Adrenal gland (tissue), 12 donors: Measurements from ENCODE around the gene SCN8A. TPM values are rescaled to one million over a fixed set of nuclear protein-coding genes. Genes with fewer than 3 reads are reported as not detected.

Source experiments
- DNase-seq, 7 donors: peaks; one replicate each; pipeline ENCODE4 v3.0.0-alpha.2; 2019 to 2020
- H3K27ac ChIP-seq, 5 donors: fragments of 200-600 bp; sonication (generic) in 4 of 5; 1 replicate in 3 of 5; 2 replicates in 2 of 5; pipeline versions ENCODE4 v1.5.1 to v1.8.0; 2016 to 2020; ENCODE audit warnings: mild to moderate bottlenecking in 1 of 5
- H3K27me3 ChIP-seq: fragments of 200-600 bp; 2 replicates; pipeline ENCODE4 v1.8.0; 2021
- H3K36me3 ChIP-seq, 2 donors: fragments of 200-600 bp; replicated peaks in 1 of 2; 1 replicate in 1 of 2; 2 replicates in 1 of 2; pipeline versions ENCODE4 v1.5.1 to v1.8.0; 2018 to 2022
- H3K4me1 ChIP-seq, 2 donors: fragments of 200-600 bp; replicated peaks in 1 of 2; 1 replicate in 1 of 2; 2 replicates in 1 of 2; pipeline versions ENCODE4 v1.5.1 to v1.8.0; 2018 to 2021
- H3K4me3 ChIP-seq, 4 donors: fragments of 200-600 bp; sonication (generic) in 3 of 4; one replicate each; pipeline ENCODE4 v1.5.1; 2016 to 2018
- H3K9me3 ChIP-seq, 3 donors: fragments of 200-600 bp; sonication (generic) in 1 of 3; replicated peaks in 1 of 3; 1 replicate in 2 of 3; 2 replicates in 1 of 3; pipeline versions ENCODE4 v1.5.1 to v1.8.0; 2016 to 2021
- CTCF ChIP-seq, 6 experiments: fragments of 450-650 bp in 4 of 6; fragments of 200-600 bp in 2 of 6; sonication (generic) in 1 of 6; IDR thresholded peaks; 1 replicate in 5 of 6; 2 replicates in 1 of 6; pipeline versions ENCODE4 v1.5.1 to v1.8.0; 2016 to 2021; ENCODE audit warnings: antibody characterized with exemption in 6 of 6, mild to moderate bottlenecking in 2 of 6, moderate library complexity in 1 of 6
- POLR2A ChIP-seq, 2 donors: fragments of 450-650 bp; IDR thresholded peaks; one replicate each; pipeline ENCODE4 v1.6.1; 2017; ENCODE audit warnings: antibody characterized with exemption in 2 of 2, mild to moderate bottlenecking in 2 of 2, moderate library complexity in 1 of 2
- whole genome bisulfite sequencing, 4 donors: extraction: QIAGEN DNeasy Blood & Tissue Kit in 2 of 4; methylation state at CpG; one replicate each; pipeline versions ENCODE4 v1.1.5 to v1.1.7; 2013 to 2017; 5-methylcytosine and 5-hydroxymethylcytosine counted together
- intact Hi-C, 2 donors: fragments of 100-400 bp; cut with DNase I; formaldehyde crosslinking; loops; one replicate each; pipeline versions ENCODE4 v1.14.1 to v1.15.0; 2022 to 2023
- polyA plus RNA-seq, 3 donors: library from polyadenylated mRNA; stranded (reverse); fragments of 200-250 nt in 2 of 3; fragments of 350-450 nt in 1 of 3; fragmentation: Illumina TruSeq in 1 of 3; extraction: RNeasy Lipid Tissue Mini Kit (QIAGEN cat#74804) in 1 of 3; gene quantifications; one replicate each; pipeline ENCODE4 v1.2.3, GENCODE V29; 2013 to 2014
- total RNA-seq, 9 donors: library from RNA; depleted of rRNA in 4 of 9; stranded (reverse); fragments of >200 nt in 4 of 9; fragments of 120-200 nt in 1 of 9; fragmentation: NEBNext Ultra II Directional in 1 of 9; extraction: Animal tissue kit (Norgen Biotek cat#: 25700) in 1 of 9; gene quantifications; one replicate each; pipeline versions ENCODE4 v1.1.0 to v1.2.4, GENCODE V29; 2013 to 2023
- donor health status: healthy with polysubstance abuse.
- donor health status: Bipolar disorder and iron deficiency.
- donor health status: DM: yes; HTN: yes; CAD: no.
- donor health status: DM: no; HTN: no; CAD: no.
- donor health status: DM: no; HTN: no; CAD: no.
- donor health status: DM: yes; HTN: yes; CAD: no.

The SCN8A gene
- total and polyA plus RNA-seq, 12 donors = 0.69 to 7.0 (median 2.0) TPM

- H3K36me3 ChIP-seq = no peaks in the 10 kb centered on the region
- WGBS, 4 donors = 45 to 53% (median 48%) methylated on average over 10 of the region's 10 CpGs
- H3K4me1 ChIP-seq = no peaks in the 10 kb centered on the region
- no peak overlapping the region for H3K4me3 ChIP-seq
- intact Hi-C loops = no loop called here
- no peak for DNase-seq
- H3K9me3 ChIP-seq = no peaks in the 10 kb centered on the region
- H3K27ac ChIP-seq = no peak overlapping the region
- no peaks in the 10 kb centered on the region for H3K27me3 ChIP-seq
- no peak for TF ChIP-seq POLR2A (IDR thresholded peaks at IDR 0.05)
- TF ChIP-seq CTCF (IDR thresholded peaks at IDR 0.05) = no peak
Measured at GRCh38 chr12:51832354-51833107, 241.5 kb downstream of the SCN8A start.

- H3K4me1 ChIP-seq = no peaks in the 10 kb centered on the region
- H3K9me3 ChIP-seq = no peaks in the 10 kb centered on the region
- TF ChIP-seq CTCF (IDR thresholded peaks at IDR 0.05) (no peak), POLR2A (IDR thresholded peaks at IDR 0.05) (no peak)
- no peaks in the 10 kb centered on the region for H3K36me3 ChIP-seq
- 65 to 75% (median 68%) methylated on average over 12 of the region's 12 CpGs for WGBS, 4 donors
- H3K27me3 ChIP-seq = no peaks in the 10 kb centered on the region
- DNase-seq = no peak
- intact Hi-C loops = no loop called here
- H3K27ac ChIP-seq = no peak overlapping the region
- H3K4me3 ChIP-seq = no peak overlapping the region
Measured at GRCh38 chr12:51833448-51834227, 242.6 kb downstream of the SCN8A start.

GRCh38 chr12:51834411-51834810 is 243.4 kb downstream of the SCN8A start:
- Histone ChIP-seq H3K36me3 (no peaks in the 10 kb centered on the region), H3K27ac (no peak overlapping the region), H3K9me3 (no peaks in the 10 kb centered on the region), H3K27me3 (no peaks in the 10 kb centered on the region), H3K4me3 (no peak overlapping the region), H3K4me1 (no peaks in the 10 kb centered on the region)
- TF ChIP-seq POLR2A (IDR thresholded peaks at IDR 0.05) = no peak
- TF ChIP-seq CTCF (IDR thresholded peaks at IDR 0.05) = no peak
- intact Hi-C loops = no loop called here
- WGBS, 4 donors = 69 to 78% (median 70%) methylated on average over 9 to 11 of the region's 11 CpGs
- no peak for DNase-seq

GRCh38 chr12:51836041-51836826 is 245.2 kb downstream of the SCN8A start:
- no peak overlapping the region for H3K4me3 ChIP-seq
- intact Hi-C loops = no loop called here
- DNase-seq = no peak
- WGBS, 4 donors = 47 to 66% (median 58%) methylated on average over 7 to 13 of the region's 13 CpGs
- H3K36me3 ChIP-seq = no peaks in the 10 kb centered on the region
- no peaks in the 10 kb centered on the region for H3K9me3 ChIP-seq
- H3K4me1 ChIP-seq = no peaks in the 10 kb centered on the region
- TF ChIP-seq POLR2A (IDR thresholded peaks at IDR 0.05) = no peak
- no peak for TF ChIP-seq CTCF (IDR thresholded peaks at IDR 0.05)
- H3K27me3 ChIP-seq = peaks cover 6% of the 10 kb centered on the region
- no peak overlapping the region for H3K27ac ChIP-seq
